Heart left ventricle (tissue), 16 donors: ENCODE data around the gene STT3B. TPM values are rescaled to one million over a fixed set of nuclear protein-coding genes. Genes with fewer than 3 reads are reported as not detected.

Source experiments
- ATAC-seq, 4 donors: fragments of 200-7000 bp; cut with Tn5 transposase; one replicate each; pipeline ENCODE4 v1.9.1; 2020 to 2022; ENCODE audit warnings: moderate library complexity in 4 of 4, mild to moderate bottlenecking in 3 of 4, moderate number of reproducible peaks in 1 of 4
- DNase-seq, 5 donors: peaks; one replicate each; pipeline ENCODE4 v3.0.0-alpha.2; 2020
- H3K27ac ChIP-seq, 12 donors: fragments of 200-600 bp; sonication (generic) in 4 of 12; one replicate each; pipeline versions ENCODE4 v1.5.0 to v1.8.0; 2016 to 2022; ENCODE audit warnings: mild to moderate bottlenecking in 2 of 12
- H3K27me3 ChIP-seq, 9 donors: fragments of 200-600 bp; sonication (generic) in 2 of 9; one replicate each; pipeline versions ENCODE4 v1.5.1 to v1.8.0; 2016 to 2022; ENCODE audit warnings: mild to moderate bottlenecking in 3 of 9
- H3K36me3 ChIP-seq, 9 donors: fragments of 200-600 bp; sonication (generic) in 2 of 9; one replicate each; pipeline versions ENCODE4 v1.5.0 to v1.8.0; 2018 to 2022; ENCODE audit warnings: mild to moderate bottlenecking in 2 of 9
- H3K4me1 ChIP-seq, 12 donors: fragments of 200-600 bp; sonication (generic) in 4 of 12; one replicate each; pipeline versions ENCODE4 v1.5.0 to v1.8.0; 2016 to 2022; ENCODE audit warnings: mild to moderate bottlenecking in 3 of 12
- H3K4me3 ChIP-seq, 12 donors: fragments of 200-600 bp; sonication (generic) in 4 of 12; one replicate each; pipeline versions ENCODE4 v1.5.0 to v1.8.0; 2017 to 2022; ENCODE audit warnings: mild to moderate bottlenecking in 9 of 12, moderate library complexity in 4 of 12
- H3K9me3 ChIP-seq, 12 donors: fragments of 200-600 bp; sonication (generic) in 4 of 12; one replicate each; pipeline versions ENCODE4 v1.5.0 to v1.8.0; 2016 to 2022; ENCODE audit warnings: mild to moderate bottlenecking in 1 of 12
- CTCF ChIP-seq, 12 donors: fragments of 200-600 bp; sonication (generic) in 4 of 12; IDR thresholded peaks; one replicate each; pipeline versions ENCODE4 v1.5.0 to v1.8.0; 2018 to 2022; ENCODE audit warnings: antibody characterized with exemption in 12 of 12, mild to moderate bottlenecking in 5 of 12
- POLR2A ChIP-seq, 2 donors: fragments of 450-650 bp; IDR thresholded peaks; one replicate each; pipeline ENCODE4 v1.6.1; 2017; ENCODE audit warnings: antibody characterized with exemption in 2 of 2, mild to moderate bottlenecking in 2 of 2, moderate library complexity in 2 of 2
- WGBS, 4 donors: extraction: QIAGEN DNeasy Blood & Tissue Kit in 2 of 4; methylation state at CpG; one replicate each; pipeline versions ENCODE4 v1.1.5 to v1.1.7; 2013 to 2018; 5-methylcytosine and 5-hydroxymethylcytosine counted together
- intact Hi-C, 10 donors: fragments of 100-400 bp; cut with DNase I; formaldehyde crosslinking; loops; one replicate each; pipeline versions ENCODE4 v1.11.1 to v1.14.2; 2022
- polyA plus RNA-seq, 2 donors: library from polyadenylated mRNA; stranded (reverse); fragments of 200-250 nt; gene quantifications; one replicate each; pipeline ENCODE4 v1.2.3, GENCODE V29; 2013
- total RNA-seq, 9 donors: library from RNA; depleted of rRNA in 2 of 9; stranded (reverse); fragments of >200 nt in 2 of 9; fragmentation: NEBNext Ultra II Directional in 3 of 9; extraction: Animal tissue kit (Norgen Biotek cat#: 25700) in 3 of 9; gene quantifications; one replicate each; pipeline versions ENCODE4 v1.1.0 to v1.2.4, GENCODE V29; 2016 to 2023
- donor health status: ischemic (EF 13 %, LVEDD 7.1; RV severe dilation, severe dysfunction).
- donor health status: healthy with polysubstance abuse.
- donor health status: DM: no; HTN: yes; CAD: no.
- donor health status: DM: no; HTN: no; CAD: no.
- donor health status: ischemic (EF 25% LVEDD 6.9; RV normal size, moderate dysfunction).
- donor health status: ischemic (EF 25% LVEDD 5.7; RV mildly dilated, moderate dysfunction).
- donor health status: healthy.
- donor health status: DM: yes; HTN: yes; CAD: no.
- donor health status: ischemic (EF 35%, LVEDD 5.7; RV mildly dilated, moderate dysfunction).
- donor health status: nonischemic (EF 11% LVEDD 7.7; RV severe dilation, severe dysfunction).
- donor health status: DM: yes; HTN: yes; CAD: no.
- donor health status: PGD.
- donor health status: ischemic (EF 29% LVEDD 5.4; RV normal size, mild dysfunction).
- donor health status: nonischemic (EF 23%, LVEDD 6.1; RV moderate dilation, normal function).

Gene STT3B
- total and polyA plus RNA-seq, 11 donors: 30.2 to 109 (median 90.4) TPM

GRCh38 chr3:31543375-31543774 lies 10.7 kb downstream of the STT3B start:
- Histone ChIP-seq H3K9me3 (no peaks in the 10 kb centered on the region), H3K36me3 (no peaks in the 10 kb centered on the region), H3K4me3 (no peak overlapping the region), H3K27me3 (no peaks in the 10 kb centered on the region), H3K4me1 (peaks cover 3 to 97% (median 38%) of the 10 kb centered on the region in 12 donors), H3K27ac (no peak overlapping the region)
- ATAC-seq (peak in 1 of 4 donors; percentile 38), DNase-seq (no peak)
- TF ChIP-seq CTCF (IDR thresholded peaks at IDR 0.05) (no peak), POLR2A (IDR thresholded peaks at IDR 0.05) (no peak)
- intact Hi-C loops: no loop called here

DNA sequence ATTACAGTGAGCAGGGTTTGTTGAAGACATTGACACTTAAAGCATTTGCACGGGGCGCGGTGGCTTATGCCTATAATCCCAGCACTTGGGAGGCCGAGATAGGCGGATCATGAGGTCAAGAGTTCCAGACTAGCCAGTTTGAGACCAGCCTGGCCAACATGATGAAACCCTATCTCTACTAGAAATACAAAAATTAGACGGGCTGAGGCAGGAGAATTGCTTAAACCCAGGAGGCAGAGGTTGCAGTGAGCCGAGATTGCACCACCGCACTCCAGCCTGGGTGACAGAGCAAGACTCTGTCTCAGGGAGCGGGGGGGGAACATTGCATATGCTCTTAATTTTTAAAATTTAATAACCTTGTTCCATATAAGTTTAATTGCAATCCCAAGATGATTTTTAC lies 11.9 kb downstream of the STT3B start:
- no peaks in the 10 kb centered on the region for H3K36me3 ChIP-seq
- H3K27ac ChIP-seq: peak overlapping the region in 5 of 12 donors; percentile 8 to 29 (median 17)
- TF ChIP-seq POLR2A (IDR thresholded peaks at IDR 0.05) (no peak), CTCF (IDR thresholded peaks at IDR 0.05) (no peak)
- H3K4me3 ChIP-seq: peak overlapping the region in 2 of 12 donors; percentile 7 to 19
- peak in 3 of 4 donors; percentile 22 to 68 (median 67) for ATAC-seq
- intact Hi-C loops: no loop called here
- H3K27me3 ChIP-seq: no peaks in the 10 kb centered on the region
- H3K4me1 ChIP-seq: peaks cover 0 to 93% (median 34%) of the 10 kb centered on the region in 12 donors
- 54 to 64% (median 60%) methylated on average over 9 of the region's 9 CpGs for WGBS, 4 donors
- peak in 2 of 5 donors; percentile 31 to 34 for DNase-seq
- no peaks in the 10 kb centered on the region for H3K9me3 ChIP-seq

DNA sequence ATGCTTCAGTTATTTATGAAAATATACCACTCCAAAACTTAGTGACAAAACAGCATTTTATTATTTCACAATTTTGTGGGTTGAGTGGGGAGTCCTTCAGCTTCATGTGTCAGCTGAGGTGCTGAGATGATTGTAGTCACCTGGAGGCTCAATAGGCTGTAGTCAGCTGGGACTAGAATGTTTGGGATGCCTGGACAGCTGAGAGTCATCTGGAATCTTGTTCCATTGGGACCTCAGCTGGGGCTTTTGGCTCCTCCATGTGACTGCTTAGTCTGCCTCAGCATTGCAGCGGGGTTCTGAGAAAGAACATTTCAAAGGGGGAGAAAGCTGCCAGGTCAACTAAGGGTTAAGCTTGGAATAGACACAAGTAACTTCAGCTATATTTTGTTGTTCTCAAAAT lies 13.4 kb downstream of the STT3B start:
- peak in 2 of 5 donors; percentile 43 to 49 for DNase-seq
- TF ChIP-seq POLR2A (IDR thresholded peaks at IDR 0.05) (no peak), CTCF (IDR thresholded peaks at IDR 0.05) (no peak)
- Histone ChIP-seq H3K36me3 (no peaks in the 10 kb centered on the region), H3K4me1 (peaks cover 0 to 85% (median 42%) of the 10 kb centered on the region in 12 donors), H3K4me3 (no peak overlapping the region), H3K27me3 (no peaks in the 10 kb centered on the region), H3K9me3 (no peaks in the 10 kb centered on the region), H3K27ac (no peak overlapping the region)
- intact Hi-C loops: no loop called here
- ATAC-seq: peak; percentile 62 to 73 (median 66)
- WGBS, 4 donors: 20 to 56% (median 38%) methylated on average over 1 of the region's 1 CpG

GRCh38 chr3:31546725-31547124 lies 14.0 kb downstream of the STT3B start:
- no peak for ATAC-seq
- H3K9me3 ChIP-seq: no peaks in the 10 kb centered on the region
- no peak overlapping the region for H3K4me3 ChIP-seq
- H3K4me1 ChIP-seq: peaks cover 0 to 79% (median 44%) of the 10 kb centered on the region in 12 donors
- no peaks in the 10 kb centered on the region for H3K27me3 ChIP-seq
- DNase-seq: no peak
- TF ChIP-seq CTCF (IDR thresholded peaks at IDR 0.05): no peak
- no peak for TF ChIP-seq POLR2A (IDR thresholded peaks at IDR 0.05)
- H3K36me3 ChIP-seq: no peaks in the 10 kb centered on the region
- intact Hi-C loops: no loop called here
- H3K27ac ChIP-seq: no peak overlapping the region
- 47 to 62% (median 60%) methylated on average over 1 of the region's 1 CpG for WGBS, 4 donors
